A673 (cell line): Measurements from ENCODE around the gene NSUN6.

Experiments
- CTCF ChIP-seq: fragments of 300-800, 200-600 bp; sonication (generic); conservative IDR thresholded peaks from 2 replicates; pipeline ENCODE4 v1.5.1; 2017; ENCODE audit warnings: low read depth, mild to moderate bottlenecking, antibody characterized with exemption, low read length, moderate library complexity, mixed read lengths
- EZH2 ChIP-seq: fragments of 200-600 bp; sonication (generic); IDR thresholded peaks from 2 replicates; pipeline ENCODE4 v1.6.1; 2017; ENCODE audit warnings: borderline replicate concordance, low read depth, mild to moderate bottlenecking, mixed read lengths, antibody characterized with exemption, low read length; ENCODE audit not compliant: poor library complexity, severe bottlenecking

GRCh38 chr10:18594574-18595156, 56.7 kb downstream of the NSUN6 start:
- peak; percentile 57 for TF ChIP-seq CTCF
- TF ChIP-seq EZH2: no peak
